HUES64 (cell line): ENCODE results near the gene SVIL.
"Not testable (repeated sequence)": the region's sequence is repeated elsewhere in the genome, so short reads cannot be mapped to it uniquely, and the experiment has no call there.

Experiments
- H3K27ac ChIP-seq: 2 replicates; pipeline ENCODE4 v1.7.0; 2013; ENCODE audit warnings: low read depth, low read length, inconsistent platforms
- H3K27me3 ChIP-seq: 2 replicates; pipeline ENCODE4 v1.6.1; 2013; ENCODE audit warnings: mild to moderate bottlenecking, low read length; ENCODE audit not compliant: insufficient read depth
- H3K36me3 ChIP-seq: 2 replicates; pipeline ENCODE4 v1.6.1; 2013; ENCODE audit warnings: mild to moderate bottlenecking, low read length; ENCODE audit not compliant: insufficient read depth
- H3K4me1 ChIP-seq: 2 replicates; pipeline ENCODE4 v1.6.1; 2013; ENCODE audit warnings: mild to moderate bottlenecking, low read length, moderate library complexity; ENCODE audit not compliant: insufficient read depth
- H3K4me3 ChIP-seq: 2 replicates; pipeline ENCODE4 v1.5.1; 2013; ENCODE audit warnings: mild to moderate bottlenecking, low read length, moderate library complexity
- H3K9ac ChIP-seq: 2 replicates; pipeline ENCODE4 v1.6.1; 2013; ENCODE audit warnings: mild to moderate bottlenecking, low read depth, low read length
- H3K9me3 ChIP-seq: 2 replicates; pipeline ENCODE4 v1.6.1; 2013; ENCODE audit warnings: low read depth, low read length; ENCODE audit not compliant: insufficient read depth
- WGBS: fragments of 150-250, 120-280 bp; methylation state at CpG from one replicate; pipeline ENCODE4 v1.1.7; 2013; ENCODE audit warnings: missing lambda C conversion rate; 5-methylcytosine and 5-hydroxymethylcytosine counted together

The SVIL gene

GRCh38 chr10:29621161-29621560, 13.6 kb downstream of the SVIL start:
- Histone ChIP-seq H3K9ac (no peak overlapping the region), H3K27ac (peak overlapping the region; percentile 38; the same call in 1 of the 2 replicates), H3K9me3 (no peaks in the 10 kb centered on the region), H3K27me3 (no peaks in the 10 kb centered on the region), H3K4me1 (peaks cover 27% of the 10 kb centered on the region; the same call in 1 of the 2 replicates), H3K36me3 (no peaks in the 10 kb centered on the region), H3K4me3 (no peak overlapping the region)
- WGBS, result 40% methylated on average over 7 of the region's 7 CpGs

GRCh38 chr10:29620112-29620690, 14.6 kb downstream of the SVIL start:
- peaks cover 27% of the 10 kb centered on the region; the same call in 1 of the 2 replicates for H3K4me1 ChIP-seq
- no peak overlapping the region for H3K9ac ChIP-seq
- H3K4me3 ChIP-seq, result no peak overlapping the region
- WGBS, result 95% methylated on average over 5 of the region's 5 CpGs
- no peaks in the 10 kb centered on the region for H3K27me3 ChIP-seq
- H3K27ac ChIP-seq, result no peak overlapping the region
- no peaks in the 10 kb centered on the region for H3K9me3 ChIP-seq
- H3K36me3 ChIP-seq, result no peaks in the 10 kb centered on the region

GRCh38 chr10:29619241-29619669, 15.5 kb downstream of the SVIL start:
- WGBS, result 82% methylated on average over 5 of the region's 5 CpGs
- H3K9ac ChIP-seq, result no peak overlapping the region
- H3K9me3 ChIP-seq, result no peaks in the 10 kb centered on the region
- peaks cover 27% of the 10 kb centered on the region; the same call in 1 of the 2 replicates for H3K4me1 ChIP-seq
- H3K27ac ChIP-seq, result peak overlapping the region; percentile 6; the same call in 1 of the 2 replicates
- H3K36me3 ChIP-seq, result no peaks in the 10 kb centered on the region
- no peaks in the 10 kb centered on the region for H3K27me3 ChIP-seq
- H3K4me3 ChIP-seq, result no peak overlapping the region

DNA sequence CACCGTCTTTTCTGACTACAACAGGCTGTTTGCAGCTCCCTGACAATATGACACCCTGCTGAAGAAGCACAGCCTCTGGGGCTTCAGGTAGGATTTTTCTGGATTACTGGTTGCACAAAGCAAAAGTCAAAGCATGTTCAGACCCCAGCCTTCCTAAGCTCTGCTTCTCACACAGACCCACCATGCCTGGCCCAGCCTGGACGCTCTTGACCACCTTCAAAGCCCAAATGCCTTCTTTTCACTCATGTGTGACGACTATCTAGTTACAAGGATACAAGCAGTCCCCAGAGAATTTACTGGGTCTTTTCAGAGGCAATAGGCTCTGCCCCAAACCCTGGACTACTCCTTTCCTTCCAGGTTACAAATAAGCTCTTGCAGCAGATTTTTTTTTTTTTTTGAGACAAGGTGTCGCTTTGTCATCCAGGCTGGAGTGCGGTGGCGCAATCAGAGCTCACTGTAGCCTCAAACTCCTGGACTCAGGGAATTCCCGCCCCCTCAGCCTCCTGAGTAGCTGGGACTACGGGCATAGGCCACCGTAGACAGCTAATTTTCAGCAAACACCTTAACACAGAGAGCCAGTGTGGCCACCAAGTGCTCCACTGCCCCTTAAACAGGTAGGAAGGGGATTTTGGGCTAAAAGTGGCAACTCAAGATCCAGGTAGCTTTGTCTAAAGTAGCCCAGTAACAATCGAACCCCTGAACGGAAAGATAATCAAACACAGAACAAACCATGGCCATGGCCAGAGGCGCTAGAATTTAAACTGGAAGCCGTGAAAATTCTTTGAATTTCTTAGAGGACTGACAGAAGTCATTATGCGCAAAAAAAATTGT, 16.2 kb downstream of the SVIL start:
- Histone ChIP-seq H3K9me3 (no peaks in the 10 kb centered on the region), H3K4me1 (peaks cover 27% of the 10 kb centered on the region; the same call in 1 of the 2 replicates), H3K27me3 (no peaks in the 10 kb centered on the region), H3K36me3 (no peaks in the 10 kb centered on the region), H3K27ac (peak overlapping the region; percentile 54), H3K9ac (no peak overlapping the region), H3K4me3 (no peak overlapping the region)
- 78% methylated on average over 14 of the region's 14 CpGs for WGBS

DNA sequence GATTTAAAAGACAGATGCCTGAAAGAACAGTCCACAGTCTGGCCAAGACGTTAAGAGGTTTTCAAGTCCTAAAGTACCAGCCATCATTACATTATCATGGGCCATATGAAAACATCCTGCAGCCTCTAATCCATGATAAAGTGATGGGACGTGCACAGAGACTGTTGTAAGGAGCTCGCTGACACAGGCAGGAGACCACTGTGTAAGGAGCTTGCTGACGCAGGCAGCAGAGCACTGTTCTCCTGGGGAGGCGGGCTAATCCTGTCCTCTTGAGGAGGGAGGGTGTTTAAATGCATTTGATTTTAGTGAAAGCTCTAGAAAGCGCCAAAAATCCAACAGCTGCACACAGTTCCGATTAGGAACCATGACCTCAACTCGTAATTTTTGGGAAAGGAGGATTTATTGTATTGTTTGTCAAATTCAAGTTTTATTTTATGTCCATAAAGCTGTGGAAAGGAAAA, 16.9 kb downstream of the SVIL start:
- H3K27ac ChIP-seq, result peak overlapping the region; percentile 54
- H3K36me3 ChIP-seq, result no peaks in the 10 kb centered on the region
- peaks cover 27% of the 10 kb centered on the region; the same call in 1 of the 2 replicates for H3K4me1 ChIP-seq
- H3K27me3 ChIP-seq, result no peaks in the 10 kb centered on the region
- no peak overlapping the region for H3K9ac ChIP-seq
- no peak overlapping the region for H3K4me3 ChIP-seq
- no peaks in the 10 kb centered on the region for H3K9me3 ChIP-seq
- 77% methylated on average over 8 of the region's 8 CpGs for WGBS

DNA sequence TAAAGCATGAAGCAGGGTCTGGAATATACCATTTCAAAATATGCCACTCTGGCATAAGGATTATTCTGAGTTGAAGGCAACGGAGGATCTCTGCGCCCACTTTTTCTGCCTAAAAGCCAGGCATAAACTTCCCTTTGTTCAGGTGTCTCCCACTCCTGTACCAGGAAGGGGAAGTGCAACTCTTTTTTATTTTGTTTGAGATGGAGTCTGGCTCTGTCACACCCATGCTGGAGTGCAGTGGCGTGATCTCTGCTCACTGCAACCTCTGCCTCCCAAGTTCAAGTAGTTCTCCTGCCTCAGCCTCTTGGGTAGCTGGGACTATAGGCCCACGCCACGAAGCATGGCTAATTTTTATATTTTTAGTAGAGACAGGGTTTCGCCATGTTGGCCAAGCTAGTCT, 18.2 kb downstream of the SVIL start:
- no peaks in the 10 kb centered on the region for H3K9me3 ChIP-seq
- H3K9ac ChIP-seq, result no peak overlapping the region
- H3K27me3 ChIP-seq, result no peaks in the 10 kb centered on the region
- H3K36me3 ChIP-seq, result no peaks in the 10 kb centered on the region
- peaks cover 20% of the 10 kb centered on the region; the same call in 1 of the 2 replicates for H3K4me1 ChIP-seq
- no peak overlapping the region for H3K4me3 ChIP-seq
- 99% methylated on average over 6 of the region's 6 CpGs for WGBS
- H3K27ac ChIP-seq, result no peak overlapping the region

DNA sequence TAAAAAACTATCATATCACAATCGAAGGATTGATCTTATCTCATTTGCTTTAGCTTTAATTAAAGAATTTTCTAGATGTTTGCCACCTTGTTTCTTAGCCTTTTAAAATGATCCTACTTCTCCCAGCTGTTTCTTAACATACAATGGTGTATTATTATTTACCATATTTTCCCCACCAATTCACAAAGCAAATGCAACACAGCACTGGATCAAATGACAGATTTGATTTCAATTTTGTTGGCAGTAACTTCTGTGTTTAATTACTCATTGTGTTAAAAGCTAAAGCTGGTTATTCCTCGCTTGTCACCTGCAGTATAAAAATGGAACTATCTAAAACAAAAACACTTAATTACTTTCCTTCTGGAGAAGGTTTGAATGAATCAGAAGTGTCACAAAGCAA, 19.6 kb downstream of the SVIL start:
- no peak overlapping the region for H3K27ac ChIP-seq
- 100% methylated on average over 1 of the region's 2 CpGs for WGBS
- H3K4me3 ChIP-seq, result no peak overlapping the region
- no peak overlapping the region for H3K9ac ChIP-seq
- no peaks in the 10 kb centered on the region for H3K9me3 ChIP-seq
- no peaks in the 10 kb centered on the region for H3K27me3 ChIP-seq
- peaks cover 20% of the 10 kb centered on the region; the same call in 1 of the 2 replicates for H3K4me1 ChIP-seq
- no peaks in the 10 kb centered on the region for H3K36me3 ChIP-seq

- H3K9me3 ChIP-seq, H3K27ac ChIP-seq, H3K27me3 ChIP-seq, H3K36me3 ChIP-seq, H3K4me3 ChIP-seq, H3K9ac ChIP-seq: not testable (repeated sequence)
- peaks cover 15% of the 10 kb centered on the region; the same call in 1 of the 2 replicates for H3K4me1 ChIP-seq
- 94% methylated on average over 1 of the region's 1 CpG for WGBS
Observed at GRCh38 chr10:29614289-29614688, 20.5 kb downstream of the SVIL start.

DNA sequence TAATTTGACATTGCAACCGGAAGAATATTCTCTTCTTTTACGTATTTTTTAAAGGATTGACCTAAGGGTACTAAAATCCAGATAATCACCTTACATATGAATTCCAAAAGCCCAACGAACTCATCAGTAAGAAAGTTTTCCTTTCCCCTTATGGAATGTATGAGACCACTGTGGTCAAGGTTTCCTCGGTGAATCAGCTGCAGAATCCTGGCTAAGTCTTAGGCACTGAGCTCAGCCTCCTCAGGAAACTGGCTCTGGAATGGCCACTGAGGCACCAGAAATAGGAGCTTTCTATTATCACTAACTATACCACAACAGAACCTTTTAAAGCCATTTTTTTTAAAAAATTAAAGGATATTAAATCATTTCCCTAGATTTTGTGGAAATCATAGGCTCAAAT, 21.0 kb downstream of the SVIL start:
- H3K27me3 ChIP-seq, result no peaks in the 10 kb centered on the region
- H3K9me3 ChIP-seq, result peaks cover 5% of the 10 kb centered on the region; the same call in 1 of the 2 replicates
- no peaks in the 10 kb centered on the region for H3K36me3 ChIP-seq
- no peak overlapping the region for H3K27ac ChIP-seq
- no peak overlapping the region for H3K9ac ChIP-seq
- no peak overlapping the region for H3K4me3 ChIP-seq
- 98% methylated on average over 4 of the region's 4 CpGs for WGBS
- peaks cover 10% of the 10 kb centered on the region; the same call in 1 of the 2 replicates for H3K4me1 ChIP-seq

GRCh38 chr10:29613196-29613595, 21.6 kb downstream of the SVIL start:
- Histone ChIP-seq H3K27ac (no peak overlapping the region), H3K36me3 (no peaks in the 10 kb centered on the region), H3K27me3 (no peaks in the 10 kb centered on the region), H3K4me1 (peaks cover 4% of the 10 kb centered on the region; the same call in 1 of the 2 replicates), H3K9ac (no peak overlapping the region), H3K4me3 (no peak overlapping the region), H3K9me3 (peaks cover 5% of the 10 kb centered on the region; the same call in 1 of the 2 replicates)
- WGBS, result 97% methylated on average over 6 of the region's 6 CpGs

DNA sequence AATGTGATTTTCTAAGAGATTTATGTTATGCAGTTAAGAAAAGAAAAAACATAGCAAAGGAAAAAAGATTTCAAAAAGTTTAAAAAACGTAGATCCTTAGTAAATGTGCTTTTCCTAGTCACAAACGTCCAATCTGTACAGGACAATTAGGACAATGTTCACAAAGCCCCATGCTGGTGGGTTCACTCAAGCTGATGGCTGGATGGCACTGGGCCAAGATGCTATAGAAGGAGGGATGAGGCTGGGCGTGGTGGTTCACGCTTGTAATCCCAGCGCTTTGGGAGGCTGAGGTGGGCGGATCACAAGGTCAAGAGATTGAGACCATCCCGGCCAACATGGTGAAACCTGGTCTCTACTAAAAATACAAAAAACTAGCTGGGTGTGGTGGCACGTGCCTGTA, 22.1 kb downstream of the SVIL start:
- 96% methylated on average over 8 of the region's 8 CpGs for WGBS
- Histone ChIP-seq H3K27me3 (no peaks in the 10 kb centered on the region), H3K36me3 (no peaks in the 10 kb centered on the region), H3K4me1 (no peaks in the 10 kb centered on the region), H3K9ac (no peak overlapping the region), H3K9me3 (peaks cover 5% of the 10 kb centered on the region; the same call in 1 of the 2 replicates), H3K4me3 (no peak overlapping the region), H3K27ac (no peak overlapping the region)
